ENCODE data around the gene IFNGR1. TPM values are rescaled to one million over a fixed set of nuclear protein-coding genes. Genes with fewer than 3 reads are reported as not detected.

The IFNGR1 gene
- total and polyA plus RNA-seq, 4 donors, result 108 to 327 (median 149) TPM

GRCh38 chr6:137171824-137172733, 47.1 kb downstream of the IFNGR1 start:
- TF ChIP-seq, protein P1, sequence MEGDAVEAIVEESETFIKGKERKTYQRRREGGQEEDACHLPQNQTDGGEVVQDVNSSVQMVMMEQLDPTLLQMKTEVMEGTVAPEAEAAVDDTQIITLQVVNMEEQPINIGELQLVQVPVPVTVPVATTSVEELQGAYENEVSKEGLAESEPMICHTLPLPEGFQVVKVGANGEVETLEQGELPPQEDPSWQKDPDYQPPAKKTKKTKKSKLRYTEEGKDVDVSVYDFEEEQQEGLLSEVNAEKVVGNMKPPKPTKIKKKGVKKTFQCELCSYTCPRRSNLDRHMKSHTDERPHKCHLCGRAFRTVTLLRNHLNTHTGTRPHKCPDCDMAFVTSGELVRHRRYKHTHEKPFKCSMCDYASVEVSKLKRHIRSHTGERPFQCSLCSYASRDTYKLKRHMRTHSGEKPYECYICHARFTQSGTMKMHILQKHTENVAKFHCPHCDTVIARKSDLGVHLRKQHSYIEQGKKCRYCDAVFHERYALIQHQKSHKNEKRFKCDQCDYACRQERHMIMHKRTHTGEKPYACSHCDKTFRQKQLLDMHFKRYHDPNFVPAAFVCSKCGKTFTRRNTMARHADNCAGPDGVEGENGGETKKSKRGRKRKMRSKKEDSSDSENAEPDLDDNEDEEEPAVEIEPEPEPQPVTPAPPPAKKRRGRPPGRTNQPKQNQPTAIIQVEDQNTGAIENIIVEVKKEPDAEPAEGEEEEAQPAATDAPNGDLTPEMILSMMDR (IDR thresholded peaks at IDR 0.05; ENCODE audit: control extremely low read depth, extremely low read depth), result no peak
- WGBS, 2 donors, result 70 to 84% methylated on average over 13 of the region's 13 CpGs
- ATAC-seq (ENCODE audit: insufficient read depth, low FRiP score), result no peak
- Histone ChIP-seq H3K27ac (ENCODE audit: low read depth in 1 of 2, low read length in 1 of 2) (no peak overlapping the region), H3K9me3 (ENCODE audit: control insufficient read depth in 4 of 4, insufficient read depth in 3 of 4, low read length in 3 of 4) (no peaks in the 10 kb centered on the region), H3K27me3 (ENCODE audit: control insufficient read depth in 3 of 3, insufficient read depth in 3 of 3, low read length in 2 of 3) (no peaks in the 10 kb centered on the region), H3K36me3 (ENCODE audit: control insufficient read depth in 4 of 4, insufficient read depth in 4 of 4, low read length in 4 of 4) (no peaks in the 10 kb centered on the region), H3K4me1 (ENCODE audit: control insufficient read depth in 5 of 5, insufficient read depth in 5 of 5, low read length in 5 of 5) (no peaks in the 10 kb centered on the region), H3K9ac (ENCODE audit: insufficient read depth in 1 of 2, low read length in 2 of 2) (no peak overlapping the region), H3K4me3 (no peak overlapping the region)
- no peak for DNase-seq

DNA sequence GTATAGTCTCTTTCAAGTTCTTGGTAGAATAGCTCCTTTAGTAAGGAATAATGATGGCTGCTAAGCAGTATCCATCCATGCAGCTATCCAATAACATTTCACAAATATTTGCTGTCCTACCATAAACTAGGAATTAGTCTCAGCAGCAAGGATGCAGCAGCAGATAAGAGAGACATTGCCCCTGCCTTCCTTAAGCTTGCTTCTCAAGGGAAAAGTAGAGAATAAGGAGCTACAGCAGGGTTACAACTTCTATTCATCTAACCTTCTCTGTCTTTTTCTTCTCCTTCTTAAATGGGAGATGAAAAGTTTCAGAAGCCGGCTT, 48.2 kb downstream of the IFNGR1 start:
- no peak for DNase-seq
- H3K36me3 ChIP-seq (ENCODE audit: control insufficient read depth in 4 of 4, insufficient read depth in 4 of 4, low read length in 4 of 4), result no peaks in the 10 kb centered on the region
- 80 to 85% methylated on average over 1 of the region's 1 CpG for WGBS, 2 donors
- H3K9ac ChIP-seq (ENCODE audit: insufficient read depth in 1 of 2, low read length in 2 of 2), result no peak overlapping the region
- no peaks in the 10 kb centered on the region for H3K9me3 ChIP-seq (ENCODE audit: control insufficient read depth in 4 of 4, insufficient read depth in 3 of 4, low read length in 3 of 4)
- ATAC-seq (ENCODE audit: insufficient read depth, low FRiP score), result no peak
- no peak overlapping the region for H3K4me3 ChIP-seq
- no peaks in the 10 kb centered on the region for H3K4me1 ChIP-seq (ENCODE audit: control insufficient read depth in 5 of 5, insufficient read depth in 5 of 5, low read length in 5 of 5)
- no peaks in the 10 kb centered on the region for H3K27me3 ChIP-seq (ENCODE audit: control insufficient read depth in 3 of 3, insufficient read depth in 3 of 3, low read length in 2 of 3)
- TF ChIP-seq, protein P1 (IDR thresholded peaks at IDR 0.05; ENCODE audit: control extremely low read depth, extremely low read depth), result no peak
- H3K27ac ChIP-seq (ENCODE audit: low read depth in 1 of 2, low read length in 1 of 2), result no peak overlapping the region

DNA sequence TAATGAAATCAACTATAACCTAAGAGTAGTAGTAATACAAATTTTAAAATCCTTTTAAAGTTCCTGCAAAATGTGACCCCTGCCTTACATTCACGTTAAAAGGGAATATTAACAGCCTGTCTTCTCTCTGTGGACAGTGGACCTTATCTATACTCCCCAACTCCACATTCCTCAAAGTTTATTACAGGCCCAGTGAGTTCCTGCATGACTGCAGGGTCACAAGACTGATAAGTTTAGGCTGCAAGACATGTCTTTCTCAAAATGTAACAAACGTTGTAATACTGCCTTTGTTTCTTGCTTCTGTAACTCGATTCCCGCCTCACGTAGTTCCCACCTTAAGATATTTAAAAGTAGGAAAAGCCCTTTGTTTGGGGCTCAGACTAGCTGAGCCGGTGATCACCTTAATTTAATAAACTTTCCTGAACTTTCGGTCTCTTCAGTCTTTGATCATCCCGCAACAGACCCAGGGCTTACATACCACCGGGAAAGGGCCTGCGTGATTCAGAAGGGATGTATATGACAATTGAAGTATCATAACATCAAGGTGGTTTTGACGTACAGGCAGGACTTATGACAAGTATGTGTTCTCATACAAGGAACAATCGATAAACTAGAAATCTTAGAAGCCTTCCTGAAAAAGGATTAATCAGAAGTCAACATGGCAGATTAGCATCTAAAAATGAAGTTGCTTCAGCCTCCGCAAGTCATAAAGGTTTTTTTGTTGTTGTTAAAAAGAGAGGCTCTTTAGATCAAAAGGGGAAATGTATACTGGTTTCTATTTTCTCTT, 48.7 kb downstream of the IFNGR1 start:
- WGBS, 2 donors, result 86 to 92% methylated on average over 13 of the region's 13 CpGs

More for the DNA sequence above, 48.7 kb downstream of the IFNGR1 start:
- Histone ChIP-seq H3K36me3 (ENCODE audit: control insufficient read depth in 4 of 4, insufficient read depth in 4 of 4, low read length in 4 of 4) (no peaks in the 10 kb centered on the region), H3K27me3 (ENCODE audit: control insufficient read depth in 3 of 3, insufficient read depth in 3 of 3, low read length in 2 of 3) (no peaks in the 10 kb centered on the region), H3K9me3 (ENCODE audit: control insufficient read depth in 4 of 4, insufficient read depth in 3 of 4, low read length in 3 of 4) (no peaks in the 10 kb centered on the region), H3K9ac (ENCODE audit: insufficient read depth in 1 of 2, low read length in 2 of 2) (no peak overlapping the region), H3K4me1 (ENCODE audit: control insufficient read depth in 5 of 5, insufficient read depth in 5 of 5, low read length in 5 of 5) (no peaks in the 10 kb centered on the region), H3K27ac (ENCODE audit: low read depth in 1 of 2, low read length in 1 of 2) (no peak overlapping the region), H3K4me3 (no peak overlapping the region)
- TF ChIP-seq, protein P1 (IDR thresholded peaks at IDR 0.05; ENCODE audit: control extremely low read depth, extremely low read depth), result no peak
- DNase-seq (no peak), ATAC-seq (ENCODE audit: insufficient read depth, low FRiP score) (no peak)
